AG09319 (cell line): ENCODE results near the gene PLK5.

Source experiments
- DNase-seq: peaks from one replicate; pipeline ENCODE4 v3.0.0-alpha.2; 2010; ENCODE audit warnings: low read depth; ENCODE audit errors: extremely low read depth
- TF ChIP-seq, protein P1 (sequence below): IDR thresholded peaks from 2 replicates; pipeline ENCODE4 v1.5.1; 2011; ENCODE audit warnings: low read depth, mild to moderate bottlenecking, inconsistent platforms, low read length, moderate library complexity

The PLK5 gene

DNA sequence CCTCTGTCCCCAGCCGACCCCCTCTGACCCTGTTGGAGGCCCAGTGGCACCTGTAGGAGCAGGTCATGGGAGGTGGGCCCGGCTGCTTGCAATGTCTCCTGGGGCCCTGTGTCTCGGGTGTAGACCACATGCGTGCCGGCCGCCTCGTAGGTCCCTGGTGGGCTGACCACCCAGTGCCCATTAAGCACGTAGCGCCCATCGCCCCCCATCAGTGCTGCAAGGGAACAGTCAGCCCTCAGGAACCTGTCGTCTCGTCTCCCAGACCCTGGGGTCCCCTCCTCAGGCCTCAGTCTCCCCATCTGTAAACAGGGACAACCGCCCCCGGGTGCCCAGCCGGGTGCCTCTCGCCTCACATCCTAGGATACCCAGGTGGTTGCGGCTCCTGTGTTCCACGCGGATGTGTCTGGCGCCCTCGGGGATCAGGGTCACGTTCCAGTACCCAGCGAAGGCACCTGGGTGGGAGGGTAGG lies 16.7 kb upstream of the PLK5 start:
- TF ChIP-seq, protein P1, sequence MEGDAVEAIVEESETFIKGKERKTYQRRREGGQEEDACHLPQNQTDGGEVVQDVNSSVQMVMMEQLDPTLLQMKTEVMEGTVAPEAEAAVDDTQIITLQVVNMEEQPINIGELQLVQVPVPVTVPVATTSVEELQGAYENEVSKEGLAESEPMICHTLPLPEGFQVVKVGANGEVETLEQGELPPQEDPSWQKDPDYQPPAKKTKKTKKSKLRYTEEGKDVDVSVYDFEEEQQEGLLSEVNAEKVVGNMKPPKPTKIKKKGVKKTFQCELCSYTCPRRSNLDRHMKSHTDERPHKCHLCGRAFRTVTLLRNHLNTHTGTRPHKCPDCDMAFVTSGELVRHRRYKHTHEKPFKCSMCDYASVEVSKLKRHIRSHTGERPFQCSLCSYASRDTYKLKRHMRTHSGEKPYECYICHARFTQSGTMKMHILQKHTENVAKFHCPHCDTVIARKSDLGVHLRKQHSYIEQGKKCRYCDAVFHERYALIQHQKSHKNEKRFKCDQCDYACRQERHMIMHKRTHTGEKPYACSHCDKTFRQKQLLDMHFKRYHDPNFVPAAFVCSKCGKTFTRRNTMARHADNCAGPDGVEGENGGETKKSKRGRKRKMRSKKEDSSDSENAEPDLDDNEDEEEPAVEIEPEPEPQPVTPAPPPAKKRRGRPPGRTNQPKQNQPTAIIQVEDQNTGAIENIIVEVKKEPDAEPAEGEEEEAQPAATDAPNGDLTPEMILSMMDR, result no peak
- no peak for DNase-seq

DNA sequence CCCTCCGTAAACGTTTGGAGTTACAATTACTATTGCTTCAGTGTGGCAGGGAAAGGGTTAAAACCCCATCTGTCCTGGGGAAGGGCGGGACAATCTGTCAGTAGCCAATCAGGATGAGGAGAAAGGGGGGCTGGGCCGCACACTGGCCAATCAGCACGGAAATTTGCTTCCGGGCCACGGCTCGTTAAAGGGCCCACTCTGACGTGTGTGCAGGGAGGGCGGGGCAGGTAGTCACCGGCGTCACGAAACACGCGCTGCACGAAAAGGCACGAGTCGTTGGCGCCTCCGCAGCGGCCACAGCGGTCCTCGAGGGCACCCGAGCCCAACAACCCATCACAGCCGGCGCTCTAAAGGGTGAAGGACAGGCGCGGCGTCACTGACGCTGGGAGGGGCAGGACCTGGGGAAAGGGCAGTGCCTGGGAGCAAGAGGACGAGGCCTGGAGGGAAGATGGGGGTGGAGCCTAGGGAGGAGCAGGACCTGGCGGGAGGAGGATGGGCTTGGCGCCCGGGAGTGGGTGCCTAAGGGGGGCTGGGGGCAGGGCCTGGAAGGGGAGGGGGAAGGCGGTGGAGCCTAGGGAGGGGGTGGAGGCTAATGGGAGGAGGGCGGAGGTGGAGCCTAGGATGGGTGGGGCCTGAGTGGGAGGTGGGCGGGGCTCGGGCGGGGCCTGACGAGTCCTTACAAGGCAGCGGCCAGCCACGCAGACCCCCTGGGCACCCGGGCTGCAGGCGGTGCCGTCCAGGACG lies 15.9 kb upstream of the PLK5 start:
- TF ChIP-seq, protein P1, result no peak
- DNase-seq, result peak; percentile 93

- TF ChIP-seq, protein P1, result no peak
- DNase-seq, result no peak
These were observed 15.4 kb upstream of the PLK5 start for GRCh38 chr19:1508507-1508856.

DNA sequence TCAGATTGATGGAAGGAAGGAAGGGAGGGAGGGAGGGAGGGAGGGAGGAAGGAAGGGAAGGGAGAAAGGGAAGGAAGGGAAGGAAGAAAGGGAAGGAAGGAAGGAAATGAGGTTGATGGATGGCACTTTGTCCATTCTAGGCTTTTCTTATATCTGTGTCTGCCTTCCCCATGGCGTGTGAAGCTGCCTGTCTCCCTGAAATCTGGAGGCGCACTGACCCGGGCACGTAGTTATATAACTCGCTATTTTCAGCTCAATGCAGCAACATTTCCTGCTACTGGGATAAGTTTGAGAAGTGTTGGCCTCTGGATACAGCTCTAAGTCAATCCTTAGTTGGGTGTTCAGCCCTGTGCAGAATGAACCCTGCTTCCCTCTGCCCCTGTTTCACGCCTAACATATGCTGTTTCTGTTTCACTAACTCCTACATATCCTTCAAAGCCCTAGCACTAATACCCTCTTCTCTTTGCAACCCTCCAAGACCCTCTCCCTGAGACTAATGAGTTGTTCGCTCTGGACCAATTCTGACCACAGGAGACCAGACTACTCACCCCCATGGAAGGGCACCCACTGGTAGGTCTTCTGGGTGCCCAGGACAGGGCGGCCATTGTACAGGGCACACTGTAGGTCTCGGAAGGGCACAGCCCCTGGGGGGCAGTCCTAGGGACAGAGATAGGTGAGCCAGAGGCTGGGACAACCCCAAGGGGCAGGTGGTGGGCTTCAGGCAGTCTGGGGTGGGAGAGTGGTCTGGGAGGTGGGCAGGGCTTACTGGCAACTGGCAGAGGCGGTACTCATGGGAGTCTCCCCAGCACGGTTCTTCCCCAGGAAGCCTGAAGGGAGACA lies 14.1 kb upstream of the PLK5 start:
- TF ChIP-seq, protein P1, result no peak

DNA sequence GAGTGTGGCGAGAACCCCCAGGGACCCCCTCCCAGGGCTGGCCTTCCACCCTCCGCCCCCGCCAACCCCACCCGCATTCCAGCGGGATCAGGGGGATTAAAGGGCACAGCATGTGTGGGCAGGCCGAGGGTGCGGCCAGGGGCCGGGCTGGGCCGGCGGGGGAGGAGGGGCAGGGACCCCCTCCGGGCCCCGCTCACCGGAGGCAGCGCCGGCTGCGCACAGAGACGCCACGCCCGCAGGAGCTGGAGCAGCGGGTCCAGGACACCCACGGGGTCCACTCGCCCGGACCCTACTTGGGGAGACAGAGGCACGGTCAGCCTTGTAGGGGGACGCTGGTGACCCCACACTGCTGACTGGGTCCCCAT lies 13.5 kb upstream of the PLK5 start:
- DNase-seq, result no peak
- TF ChIP-seq, protein P1, result no peak

More for the DNA sequence above, 14.1 kb upstream of the PLK5 start:
- no peak for DNase-seq

GRCh38 chr19:1510807-1511206 lies 13.1 kb upstream of the PLK5 start:
- TF ChIP-seq, protein P1, result no peak
- no peak for DNase-seq
